Tongue (tissue), 2 donors: Measurements from ENCODE around the gene ABLIM3. TPM values are rescaled to one million over a fixed set of nuclear protein-coding genes. Genes with fewer than 3 reads are reported as not detected.

Experiments used
- DNase-seq: peaks from one replicate; pipeline ENCODE4 v3.0.0-alpha.2; 2015
- total RNA-seq: library from RNA; depleted of rRNA; stranded (reverse); fragments of >200 nt; gene quantifications from one replicate; pipeline ENCODE4 v1.2.3, GENCODE V29; 2014

Gene ABLIM3
- total RNA-seq: 25.4 TPM

DNA sequence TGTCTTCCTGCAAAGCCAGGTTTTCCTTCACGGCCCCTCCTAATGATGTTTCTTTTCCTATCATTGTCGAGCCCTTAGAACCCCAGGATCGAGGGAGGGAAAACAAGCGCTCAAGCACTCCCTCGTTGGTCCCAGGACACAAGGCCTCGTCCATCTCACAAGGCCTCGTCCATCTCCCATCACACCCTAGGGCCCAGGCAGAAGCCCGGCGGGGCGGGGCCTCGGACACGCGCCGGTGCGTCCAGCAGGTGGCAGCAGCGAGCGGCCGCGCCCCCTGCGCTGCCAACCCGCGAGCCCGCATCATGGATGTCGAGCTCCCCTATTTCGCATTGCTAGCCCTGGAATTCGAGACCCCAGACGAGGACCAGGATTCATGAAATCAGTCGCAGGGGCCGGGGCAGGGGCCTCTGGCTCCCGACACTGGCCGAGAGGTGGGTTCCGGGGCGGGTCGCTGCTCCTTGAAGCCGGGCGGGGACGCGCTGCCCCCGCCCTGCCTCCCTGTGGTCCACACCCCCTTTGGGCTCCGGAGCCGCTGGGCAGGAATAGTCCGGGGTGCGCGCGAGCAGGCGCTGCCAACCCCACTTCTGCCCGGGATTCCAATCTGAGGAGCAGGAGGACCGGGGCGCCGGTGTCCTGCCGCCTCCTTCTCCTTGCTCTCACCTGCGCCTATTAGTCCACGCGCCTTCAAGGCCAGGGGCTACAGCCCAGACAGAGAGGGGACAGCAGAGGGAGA, at the start of gene ABLIM3:
Gene ABLIM3 (plus strand): TSS at position 270 of the 733 bp plus-strand sequence. CDS start 603 bp downstream, outside the sequence.
- peak; percentile 79 for DNase-seq

DNA sequence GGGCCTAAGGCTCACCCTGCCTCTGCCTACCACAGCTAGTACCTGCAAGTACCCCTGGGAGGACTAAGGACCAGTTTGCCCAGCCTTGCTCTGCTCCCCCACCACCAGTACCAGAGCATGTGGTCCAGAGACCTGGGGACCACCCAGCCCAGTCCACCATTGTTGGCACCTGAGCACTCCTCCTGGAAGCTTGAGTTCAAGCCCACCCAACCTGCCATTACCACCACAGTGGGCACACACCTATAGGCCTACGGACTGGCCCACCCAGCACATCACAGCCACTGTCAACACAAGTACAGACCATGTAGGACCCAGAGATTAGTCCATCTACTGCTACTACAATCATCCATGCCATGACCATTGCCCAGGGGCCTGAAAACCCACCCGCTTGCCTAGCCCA, 47.7 kb upstream of the ABLIM3 start:
- DNase-seq: no peak

DNA sequence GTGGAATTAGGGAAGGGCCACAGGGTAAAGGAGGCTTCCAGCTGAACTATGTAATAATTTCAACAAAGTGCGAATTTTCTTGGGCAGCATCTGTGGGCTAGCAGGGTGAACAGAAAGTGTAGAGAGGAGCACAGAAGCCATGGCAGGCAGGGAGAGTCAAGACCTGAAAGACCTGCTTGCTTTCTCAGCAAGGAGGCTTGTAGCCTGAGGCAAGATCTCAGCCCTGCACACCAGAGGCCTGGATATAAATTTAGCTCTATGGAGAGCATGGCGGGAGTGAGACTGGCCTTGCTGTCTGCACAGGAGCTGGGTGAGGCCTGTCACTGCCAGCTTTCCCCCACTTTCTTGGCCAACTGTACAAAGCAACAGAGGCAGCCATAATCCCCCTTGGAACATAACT, 46.3 kb upstream of the ABLIM3 start:
- no peak for DNase-seq

DNA sequence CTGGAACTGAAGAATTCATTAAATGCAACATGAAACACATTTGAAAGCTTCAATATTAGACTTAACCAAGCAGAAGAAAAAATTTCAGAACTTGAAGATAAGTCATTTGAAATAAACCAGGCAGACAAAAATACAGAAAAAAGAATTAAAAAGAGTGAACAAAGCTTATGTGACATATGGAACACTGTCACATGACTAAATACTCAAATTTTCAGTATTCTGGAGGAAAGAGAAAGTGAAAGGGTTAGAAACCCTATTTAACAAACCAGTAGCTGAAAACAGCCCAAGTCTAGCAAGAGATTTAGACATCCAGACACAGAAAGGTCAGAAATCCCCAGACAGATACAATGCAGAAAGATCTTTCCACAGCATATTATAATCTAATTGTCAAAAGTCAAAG, 41.4 kb upstream of the ABLIM3 start:
- DNase-seq: no peak

DNA sequence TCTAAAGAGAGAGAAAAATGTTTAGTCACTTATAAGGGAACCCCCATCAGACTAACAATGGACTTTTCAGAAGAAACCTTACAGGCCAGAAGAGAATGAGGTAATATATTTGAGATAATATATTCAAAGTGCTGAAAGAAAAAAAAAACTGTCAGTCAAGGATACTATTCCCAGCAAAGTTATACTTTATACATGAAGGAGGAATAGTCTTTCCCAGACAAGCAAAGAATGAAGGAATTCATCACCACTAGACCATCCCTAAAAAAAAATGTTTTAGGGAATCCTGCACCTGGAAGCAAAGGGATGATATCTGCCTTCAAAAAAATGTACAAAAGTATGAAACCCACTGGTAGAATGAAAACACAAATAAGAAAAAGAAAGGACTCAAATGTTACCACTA, 41.0 kb upstream of the ABLIM3 start:
- DNase-seq: no peak

DNA sequence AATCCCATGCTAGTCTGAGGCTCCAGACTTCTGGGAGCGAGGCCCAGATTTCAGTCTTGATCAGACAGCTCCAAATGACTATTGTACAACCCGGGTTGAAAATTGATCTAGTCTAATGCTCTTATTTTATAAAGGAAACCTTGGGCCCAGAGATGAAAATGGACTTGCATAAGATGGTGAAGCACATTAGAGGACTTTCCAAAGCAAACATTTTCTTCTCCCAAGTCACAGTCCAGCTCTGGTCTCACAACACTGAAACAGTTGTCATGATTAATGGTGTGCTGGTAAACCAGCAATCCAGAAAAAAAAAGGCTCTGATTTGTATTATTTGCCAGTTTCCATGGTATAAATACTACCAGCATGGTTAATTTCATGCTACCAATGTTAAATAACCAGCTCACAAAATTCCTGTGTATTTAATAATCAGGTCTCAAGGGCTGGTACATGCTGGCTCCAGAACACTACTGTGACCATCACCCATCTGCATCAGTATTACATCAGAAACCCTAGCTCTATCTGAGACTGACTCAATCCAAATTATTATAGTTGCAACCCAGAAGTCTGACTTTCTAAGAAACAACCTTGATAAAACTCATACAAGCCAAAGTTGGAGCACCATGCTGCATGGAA, 32.5 kb upstream of the ABLIM3 start:
- DNase-seq: no peak

DNA sequence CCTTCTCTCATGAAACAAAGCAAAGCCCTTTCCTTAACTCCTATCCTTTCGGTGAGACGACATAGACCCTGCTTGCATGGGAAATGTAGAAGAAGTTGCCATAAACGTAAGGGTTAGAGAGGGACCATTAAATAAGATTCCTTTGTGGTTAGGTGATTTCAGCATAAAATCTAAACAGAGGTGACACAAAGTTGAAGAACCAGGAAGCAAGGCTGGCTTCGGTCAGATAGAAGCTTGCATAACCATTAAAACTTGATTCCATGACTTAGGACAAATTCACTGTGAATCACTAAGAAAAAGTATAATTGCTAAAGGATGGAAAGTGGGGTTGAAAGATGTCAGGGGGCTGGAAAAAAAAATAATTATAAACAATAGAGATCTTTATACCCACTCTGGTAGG, 30.9 kb upstream of the ABLIM3 start:
- no peak for DNase-seq

DNA sequence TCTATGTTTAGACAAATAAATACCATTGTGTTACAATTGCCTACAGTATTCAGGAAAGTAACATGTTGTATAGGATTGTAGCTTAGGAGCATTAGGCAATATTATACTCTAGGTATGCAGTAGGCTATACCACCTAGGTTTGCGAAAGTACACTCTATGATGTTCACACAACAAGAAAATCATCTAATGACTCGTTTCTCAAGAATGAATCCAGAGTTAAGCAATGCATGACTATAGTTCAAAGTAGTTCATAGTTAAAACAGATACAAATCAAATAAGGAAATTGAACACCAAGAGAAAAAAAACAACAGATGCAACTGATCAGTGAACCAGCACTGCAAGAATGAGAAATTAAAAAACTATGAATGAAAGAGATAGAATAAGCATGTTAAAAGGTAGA, 27.6 kb upstream of the ABLIM3 start:
- DNase-seq: no peak

DNA sequence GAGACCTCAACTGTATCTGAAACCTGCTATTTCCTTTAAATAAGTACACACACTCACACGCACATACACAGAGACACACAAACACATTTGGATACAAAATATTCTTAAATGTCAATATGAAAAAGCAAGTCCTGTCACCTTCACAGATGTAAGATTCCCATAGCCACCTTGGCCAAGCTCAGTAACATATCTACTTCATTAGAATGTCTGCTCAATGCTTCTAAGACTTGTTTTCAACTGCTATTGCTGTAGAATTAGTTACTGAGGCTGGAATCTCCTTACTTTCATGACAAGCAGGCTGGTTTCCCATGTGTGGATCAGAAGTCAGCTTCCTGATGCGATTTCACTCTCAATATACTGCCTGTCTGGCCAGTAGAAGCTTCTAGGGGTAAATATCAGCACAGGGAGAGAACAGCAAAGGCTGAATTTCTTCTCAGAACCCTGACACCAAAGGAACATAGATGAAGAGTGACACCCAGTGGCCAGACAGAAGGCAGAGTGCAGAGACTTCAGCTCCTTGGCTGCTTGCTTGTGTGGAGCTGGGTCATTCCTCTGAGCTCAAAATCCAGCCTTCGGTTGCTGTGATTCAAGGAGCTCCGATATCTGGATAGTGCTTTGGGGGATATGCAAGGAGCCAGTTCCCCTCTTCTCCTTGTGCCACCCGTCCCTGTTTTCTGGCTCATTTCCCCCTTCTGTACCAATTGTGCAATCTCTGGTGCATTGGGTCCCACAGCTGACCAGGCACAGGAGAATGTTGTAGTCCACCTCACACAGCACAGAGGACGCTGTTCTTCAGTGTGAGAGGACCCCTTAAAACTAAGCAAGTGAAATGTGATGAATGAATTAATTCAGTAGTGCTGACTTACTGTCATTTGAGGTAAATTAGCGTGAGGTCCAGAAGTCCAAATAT, 26.6 kb upstream of the ABLIM3 start:
- DNase-seq: peak; percentile 84

DNA sequence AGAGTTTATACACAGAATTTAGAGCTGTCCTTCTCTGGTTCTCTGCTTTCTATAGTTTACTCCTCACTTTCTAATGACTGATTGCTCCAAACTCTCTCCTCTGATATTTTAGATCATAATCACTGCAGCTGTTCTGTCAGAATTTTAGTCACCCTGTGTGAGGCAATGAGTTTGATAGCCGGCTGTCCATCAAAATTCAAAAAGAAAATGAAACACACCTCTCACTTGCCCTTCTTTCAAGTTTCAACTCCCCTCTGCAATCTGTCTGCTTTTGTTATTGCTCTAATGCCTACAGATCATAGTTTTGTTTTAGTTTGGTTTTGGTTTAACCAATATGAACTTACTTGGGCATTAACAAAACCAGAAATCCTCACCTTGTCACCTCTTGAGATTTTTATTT, 23.3 kb upstream of the ABLIM3 start:
- DNase-seq: no peak

DNA sequence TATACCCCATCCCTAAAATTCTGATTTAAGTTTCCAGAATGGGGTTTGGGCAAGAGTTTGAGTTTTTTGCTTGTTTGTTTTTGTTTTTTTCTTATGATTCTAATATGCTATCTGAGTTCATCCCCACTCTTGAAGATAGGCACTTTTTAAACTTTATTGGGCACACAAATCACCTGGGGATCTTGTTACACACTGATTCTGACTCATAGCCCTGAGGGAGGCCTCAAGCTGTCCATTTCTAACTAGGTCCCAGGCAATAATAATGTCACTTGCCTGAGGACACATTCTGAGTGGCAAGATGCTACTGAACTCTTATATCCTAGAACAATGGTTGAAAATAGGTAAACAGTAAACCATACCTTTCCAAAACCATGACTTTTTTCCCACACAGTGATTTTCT, 22.8 kb upstream of the ABLIM3 start:
- no peak for DNase-seq

DNA sequence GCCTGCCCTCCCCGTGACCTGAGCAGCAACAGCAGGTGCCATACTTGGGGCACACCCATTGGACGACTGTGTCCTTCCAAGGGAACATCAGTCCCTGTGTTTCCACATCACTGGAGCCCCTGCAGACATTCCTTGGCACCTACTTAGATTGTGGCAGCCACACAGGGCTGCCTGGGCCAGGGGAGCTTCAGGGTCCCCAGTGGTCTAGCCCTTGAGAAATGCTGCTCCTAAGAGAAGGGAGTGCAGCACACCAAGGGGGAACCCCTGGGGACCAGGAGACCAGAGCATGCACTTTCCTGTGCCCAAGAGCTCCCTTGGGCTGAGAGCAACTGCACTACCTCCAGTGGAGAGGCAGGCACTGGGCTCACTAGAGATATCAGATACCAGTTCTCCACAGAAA, 20.1 kb upstream of the ABLIM3 start:
- DNase-seq: no peak

DNA sequence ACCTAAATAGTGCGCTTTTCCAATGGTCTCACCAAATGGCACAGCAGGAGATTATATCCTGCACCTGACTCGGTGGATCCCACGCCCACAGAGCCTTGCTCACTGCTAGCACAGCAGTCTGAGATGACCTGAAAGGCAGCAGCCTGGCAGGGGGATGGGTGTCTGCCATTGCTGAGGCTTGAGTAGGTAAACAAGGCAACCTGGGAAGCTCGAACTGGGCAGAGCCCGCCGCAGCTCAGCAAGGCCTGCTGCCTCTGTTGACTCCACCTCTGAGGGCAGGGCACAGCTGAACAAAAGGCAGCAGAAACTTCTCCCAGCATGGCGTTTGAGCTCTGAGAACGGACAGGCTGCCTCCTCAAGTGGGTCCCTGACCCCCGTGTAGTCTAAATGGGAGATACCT, 18.1 kb upstream of the ABLIM3 start:
- DNase-seq: no peak

DNA sequence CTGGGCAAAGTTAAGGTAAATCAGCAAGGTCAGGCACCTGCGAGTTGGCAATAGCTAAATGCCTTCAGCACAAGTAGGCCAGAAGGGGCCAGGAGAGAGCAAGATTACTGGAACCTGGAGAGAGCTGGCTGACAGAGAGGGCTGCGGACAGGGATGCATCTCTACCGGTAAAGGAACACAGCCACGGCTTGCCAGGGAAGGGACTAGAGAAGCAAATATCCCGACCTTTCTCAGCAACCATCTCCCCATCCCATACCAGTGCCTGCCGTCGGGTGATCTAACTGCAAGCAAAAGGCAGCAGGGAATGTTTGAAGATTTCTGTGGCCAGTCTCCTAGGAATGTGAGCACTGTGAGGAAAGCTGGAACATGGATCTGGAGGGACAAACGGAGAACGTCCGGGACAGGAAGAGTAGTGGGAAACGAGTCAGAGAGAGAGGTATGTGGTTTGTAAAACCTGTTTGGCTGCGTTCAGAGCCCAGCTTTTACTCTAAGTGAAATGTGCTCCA, 15.9 kb upstream of the ABLIM3 start:
- DNase-seq: no peak

DNA sequence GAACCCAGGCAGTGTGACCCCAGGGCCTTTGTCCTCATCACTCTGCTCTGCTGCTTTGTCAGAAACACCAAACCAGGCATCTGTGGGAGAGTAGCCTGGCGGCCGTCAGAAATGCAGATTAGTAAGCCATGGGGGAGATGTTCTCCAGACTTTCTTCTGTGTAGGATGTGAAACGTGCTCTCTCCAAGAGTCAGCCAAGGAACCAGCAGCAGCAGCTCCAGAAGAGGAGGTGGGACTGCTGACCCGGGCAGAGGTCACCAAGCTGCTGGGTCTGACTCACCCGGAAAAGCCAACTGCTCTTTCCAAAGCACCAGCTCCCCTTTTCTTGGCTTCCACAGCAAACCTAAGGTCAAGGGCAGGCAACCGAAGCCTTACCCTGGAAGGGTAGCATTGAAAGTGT, 14.4 kb upstream of the ABLIM3 start:
- DNase-seq: no peak

DNA sequence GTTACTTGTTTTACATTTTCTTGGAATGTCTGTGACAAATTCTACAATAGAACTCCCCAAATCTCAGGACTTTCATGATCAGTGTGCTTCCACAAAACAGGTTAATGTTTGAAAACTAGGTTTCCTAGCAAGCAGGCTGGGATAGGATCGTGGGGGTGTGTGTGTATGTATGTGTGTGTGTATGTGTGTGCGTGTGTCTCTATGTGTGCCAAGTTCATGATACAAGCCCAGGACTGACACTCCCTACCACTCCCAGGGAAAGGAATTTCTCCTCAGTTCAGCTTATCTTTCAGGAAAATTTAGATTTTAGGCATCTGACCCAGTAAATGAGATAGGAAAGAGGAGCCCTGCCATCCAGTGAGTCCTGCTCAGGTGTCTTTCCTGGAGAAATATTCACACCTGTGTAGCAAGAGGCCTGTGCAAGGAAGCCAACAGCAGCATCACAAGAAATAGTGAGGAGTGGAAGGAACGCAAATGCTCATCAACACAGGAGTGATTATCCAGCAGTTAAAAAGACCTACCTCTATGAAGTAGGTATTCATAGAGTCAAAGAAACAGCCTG, 13.8 kb upstream of the ABLIM3 start:
- no peak for DNase-seq

DNA sequence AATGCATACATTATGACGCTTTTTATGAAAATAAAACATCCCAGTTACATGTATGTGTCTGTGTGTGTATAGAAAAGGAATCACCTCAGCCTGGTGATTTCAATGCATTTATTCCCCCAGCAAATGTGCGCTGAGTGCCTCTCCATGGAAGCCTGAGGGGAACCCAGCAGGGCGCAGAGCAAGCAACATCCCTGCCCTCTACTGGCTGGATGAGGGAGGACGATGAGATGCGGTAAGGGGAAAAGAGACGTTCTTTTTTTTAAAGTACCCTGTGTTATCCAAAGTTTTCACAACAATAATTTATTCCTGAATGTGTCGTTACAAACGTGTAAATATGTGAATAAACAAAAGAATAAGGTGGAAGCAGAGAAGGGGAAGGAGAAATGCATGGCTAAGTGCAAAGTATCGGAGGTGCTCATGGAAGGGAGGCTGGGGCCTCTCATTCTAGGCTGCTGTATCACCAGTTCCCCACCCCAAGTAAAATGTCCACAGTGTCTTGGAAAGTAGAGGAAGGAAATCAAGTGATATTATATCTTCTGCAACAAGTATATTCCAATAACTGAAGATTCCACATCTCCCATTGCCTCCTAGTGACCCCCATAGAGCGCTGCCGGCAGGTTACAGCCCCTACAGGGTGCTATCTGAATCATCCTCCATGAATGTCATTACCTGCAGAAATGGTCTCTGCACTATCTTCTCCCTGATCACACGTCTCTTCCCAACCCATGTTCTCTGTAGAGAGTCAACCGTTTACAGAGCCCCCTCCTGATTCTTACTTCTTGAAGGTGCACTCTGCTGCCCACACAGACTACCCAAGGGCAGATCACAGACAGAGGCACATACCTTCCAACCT, 13.0 kb upstream of the ABLIM3 start:
- peak; percentile 40 for DNase-seq

DNA sequence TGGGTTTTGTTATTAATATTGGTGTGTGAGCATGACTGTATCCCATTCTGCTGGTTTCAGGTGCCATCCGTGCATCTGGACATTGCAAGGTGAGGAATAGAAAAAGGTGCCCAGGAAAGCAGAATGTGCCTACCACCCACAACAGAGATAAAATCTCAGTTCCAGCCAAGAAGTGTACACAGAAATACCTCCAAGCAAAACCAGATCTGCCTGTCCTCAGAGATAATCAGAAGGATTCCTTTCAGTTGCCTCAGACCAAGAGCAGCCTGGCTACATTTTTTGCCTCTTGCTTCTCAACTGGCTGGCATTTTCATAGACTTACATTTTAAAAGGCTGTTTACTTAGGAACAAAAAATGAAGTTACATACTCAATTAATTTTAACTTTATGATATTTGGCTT, 12.1 kb upstream of the ABLIM3 start:
- DNase-seq: no peak

DNA sequence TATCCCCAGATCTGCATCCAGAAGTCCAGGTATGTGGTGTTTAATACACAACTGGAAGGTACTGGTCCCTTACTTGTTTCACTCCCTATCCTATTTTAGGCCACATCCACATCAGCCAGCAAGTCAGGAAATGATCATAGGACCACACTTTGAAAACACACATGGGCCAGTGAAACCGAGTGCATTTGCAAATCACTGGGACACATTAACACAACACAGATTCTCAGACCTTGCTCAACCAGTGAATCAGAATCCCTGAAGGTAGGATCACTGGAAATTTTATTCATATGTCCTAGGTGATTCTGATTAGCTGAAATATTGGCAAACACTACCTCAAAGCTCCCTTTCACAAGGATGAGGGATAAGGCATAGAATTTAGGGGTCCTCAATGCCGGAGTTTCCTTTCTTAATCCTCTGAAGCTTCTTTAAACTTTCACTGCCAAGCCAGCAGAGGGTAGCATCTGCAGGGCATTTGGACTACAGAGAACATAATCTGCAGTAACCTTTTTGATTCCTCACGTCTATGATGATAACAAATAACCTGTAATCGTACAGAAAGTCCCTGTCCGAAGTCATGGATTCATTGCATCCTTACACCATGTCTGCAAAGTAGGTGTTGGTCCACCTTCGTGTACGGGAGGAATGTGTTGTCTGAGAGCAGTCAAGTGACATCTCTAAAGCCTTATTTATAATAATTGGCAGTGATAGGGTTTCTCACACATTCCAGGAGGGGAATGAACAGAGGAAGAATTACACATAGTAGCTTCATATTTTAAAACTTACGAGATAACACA, 11.0 kb upstream of the ABLIM3 start:
- DNase-seq: no peak

DNA sequence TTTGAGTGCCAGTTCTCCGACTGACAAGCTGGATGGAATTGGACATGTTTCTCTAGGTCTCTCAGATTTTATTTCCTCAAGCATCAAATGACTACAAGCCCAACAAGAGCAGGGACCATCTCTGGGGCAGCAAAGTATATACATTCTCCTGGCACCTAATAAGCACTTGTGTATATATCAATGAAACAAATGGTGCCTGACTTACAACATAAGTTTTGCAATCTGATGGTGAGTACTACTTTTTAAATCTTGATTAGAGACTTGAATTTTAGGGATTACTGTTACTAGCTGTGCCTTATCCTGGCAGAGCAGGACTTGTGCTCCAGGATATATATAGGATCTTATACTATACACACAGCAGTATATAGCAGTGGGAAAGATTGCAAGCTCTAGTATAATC, 8.8 kb upstream of the ABLIM3 start:
- DNase-seq: no peak
